T-helper 1 cell treated with Interleukin-12 subunit alpha and Interleukin-12 subunit beta and Interleukin-4 antibody, amounts not matched to agents 30 ng/mL and 1 ng/mL, for 36 hours (primary cell): ENCODE measurements around the gene AKIRIN1. TPM values are rescaled to one million over a fixed set of nuclear protein-coding genes. Genes with fewer than 3 reads are reported as not detected.
"Not testable (repeated sequence)": the region's sequence is repeated elsewhere in the genome, so short reads cannot be mapped to it uniquely, and the experiment has no call there.

ENCODE experiments used
- intact Hi-C: fragments of 100-400 bp; cut with micrococcal nuclease; formaldehyde crosslinking; loops from one replicate; pipeline ENCODE4 v1.15.1; 2024
- total RNA-seq: library from RNA; stranded (reverse); gene quantifications from 2 replicates; pipeline ENCODE4 v1.2.3, GENCODE V29; 2022

AKIRIN1 gene, protein sequence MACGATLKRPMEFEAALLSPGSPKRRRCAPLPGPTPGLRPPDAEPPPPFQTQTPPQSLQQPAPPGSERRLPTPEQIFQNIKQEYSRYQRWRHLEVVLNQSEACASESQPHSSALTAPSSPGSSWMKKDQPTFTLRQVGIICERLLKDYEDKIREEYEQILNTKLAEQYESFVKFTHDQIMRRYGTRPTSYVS
- 72.0 and 74.0 TPM in 2 replicates for total RNA-seq

DNA sequence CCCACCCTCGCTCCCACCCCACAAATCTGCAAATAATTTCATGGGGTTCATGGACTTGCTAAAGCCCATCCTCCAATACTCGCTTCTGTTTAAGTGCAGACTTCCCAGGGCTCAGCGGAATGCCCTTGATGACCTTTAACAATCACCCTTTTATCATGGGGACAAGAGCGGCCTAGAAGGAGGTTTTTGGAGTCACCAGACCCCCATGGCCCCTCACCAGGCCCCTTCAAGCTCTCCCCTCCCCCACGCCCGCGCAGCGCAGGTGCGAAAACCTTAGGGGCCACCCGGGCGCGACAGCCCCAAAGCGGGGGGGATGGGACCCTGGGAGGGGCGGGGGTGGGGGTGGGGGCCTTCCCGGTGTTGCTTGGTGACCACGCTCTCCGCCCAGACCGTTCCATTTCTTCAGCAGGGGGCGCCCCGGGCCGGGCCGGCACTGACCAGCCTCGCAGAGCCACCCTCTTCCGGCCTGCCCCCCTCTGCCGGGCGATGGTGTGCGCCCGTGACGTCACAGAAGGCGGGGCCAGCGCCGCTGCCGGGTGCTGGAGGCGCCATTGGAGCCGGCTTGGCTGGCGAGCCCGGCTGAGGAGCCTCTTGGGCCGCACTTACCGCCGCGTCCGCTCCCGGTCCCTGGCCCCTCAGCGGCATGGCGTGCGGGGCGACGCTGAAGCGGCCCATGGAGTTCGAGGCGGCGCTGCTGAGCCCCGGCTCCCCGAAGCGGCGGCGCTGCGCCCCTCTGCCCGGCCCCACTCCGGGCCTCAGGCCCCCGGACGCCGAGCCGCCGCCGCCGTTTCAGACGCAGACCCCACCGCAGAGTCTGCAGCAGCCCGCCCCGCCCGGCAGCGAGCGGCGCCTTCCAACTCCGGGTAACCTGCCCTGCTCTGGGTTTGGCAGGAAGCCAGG lies at the start of gene AKIRIN1:
TSS of gene AKIRIN1 (plus strand) at position 539 of the 900 bp plus-strand sequence. CDS start at position 644, 105 bp downstream.
- intact Hi-C loops, result loop anchor here (1.0 to 10.0 kb wide), 5 partner anchors 14 to 204 kb away; partner anchors contain the start of genes MYCBP, NDUFS5 and RRAGC

DNA sequence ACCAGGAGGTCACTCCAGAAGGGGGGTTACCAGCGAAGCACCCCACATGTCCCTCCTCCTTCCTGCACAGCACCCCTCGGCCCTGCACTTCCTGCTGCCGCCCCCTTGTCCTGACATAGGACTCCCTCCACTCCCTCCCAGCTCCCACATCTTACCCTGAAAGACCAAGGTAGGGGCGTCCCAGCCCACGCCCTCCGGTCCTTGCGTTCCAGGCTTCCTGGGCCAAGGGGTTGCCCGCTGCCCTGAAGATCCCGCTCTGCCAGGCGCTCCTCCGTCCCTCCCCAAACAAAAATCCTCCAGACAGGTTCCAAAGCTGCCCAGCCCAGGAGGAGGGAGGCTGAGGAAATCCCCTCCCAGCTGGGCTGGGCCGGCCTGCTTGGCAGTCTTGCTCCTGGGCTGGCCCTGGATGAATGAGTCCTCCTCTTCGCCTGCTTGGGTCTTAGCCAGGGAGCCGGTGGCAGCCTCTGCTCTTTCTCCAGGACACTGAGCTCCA lies 49.5 kb upstream of the AKIRIN1 start, which contains the start of gene RHBDL2:
TSS of gene RHBDL2 (minus strand) at position 304 of the 493 bp plus-strand sequence. CDS start 22,618 bp downstream, outside the sequence.
- intact Hi-C loops, result no loop called here

DNA sequence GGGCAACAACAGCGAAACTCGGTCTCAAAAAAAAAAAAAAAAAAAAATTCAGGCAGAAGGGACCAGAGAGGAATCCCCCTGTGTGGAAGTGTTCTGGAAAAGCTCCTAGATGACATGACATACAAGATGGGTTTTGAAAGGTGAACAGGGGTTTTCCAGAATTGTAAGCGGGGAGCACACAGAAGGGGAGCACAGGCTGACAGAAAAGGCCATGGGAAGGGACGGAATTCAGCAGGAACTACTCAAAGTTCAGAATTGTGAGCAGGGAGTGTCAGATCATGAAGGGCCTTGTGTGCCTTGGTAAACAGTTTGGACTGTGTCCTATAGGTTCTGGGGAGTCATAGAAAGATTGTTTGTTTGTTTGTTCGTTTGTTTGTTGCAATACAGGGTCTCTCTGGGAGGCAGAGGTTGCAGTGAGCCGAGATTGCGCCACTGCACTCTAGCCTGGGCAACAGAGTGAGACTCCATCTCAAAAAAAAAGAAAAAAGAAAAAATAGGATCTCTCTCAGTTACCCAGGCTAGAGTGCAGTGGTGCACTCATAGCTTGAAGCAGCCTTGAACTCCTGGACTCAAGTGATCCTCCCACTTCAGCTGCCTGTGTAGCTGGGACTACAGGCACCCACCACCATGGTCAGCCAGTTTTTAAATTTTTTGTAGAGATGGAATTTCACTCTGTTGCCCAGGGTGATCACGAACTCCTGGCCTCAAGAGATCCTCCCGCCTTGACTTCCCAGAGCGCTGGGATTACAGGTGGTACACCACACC lies 48.2 kb upstream of the AKIRIN1 start:
- intact Hi-C loops, result no loop called here

DNA sequence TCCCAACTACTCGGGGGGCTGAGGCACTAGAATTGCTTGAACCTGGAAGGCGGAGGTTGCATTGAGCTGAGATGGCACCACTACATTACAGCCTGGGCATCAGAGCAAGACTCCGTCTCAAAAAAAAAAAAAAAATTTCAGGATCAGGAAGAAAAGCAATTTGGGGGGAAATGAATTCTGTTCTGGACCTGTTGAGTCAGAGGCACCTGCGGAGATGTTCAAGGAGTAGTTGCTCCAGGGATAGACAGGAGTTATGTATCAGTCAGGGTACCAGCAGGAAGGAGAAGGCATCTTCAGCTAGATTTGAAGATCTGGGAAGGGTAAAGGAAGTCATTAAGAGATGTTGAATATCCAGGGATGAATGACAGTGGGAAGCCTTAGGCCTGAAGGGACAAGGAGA lies 46.5 kb upstream of the AKIRIN1 start:
- intact Hi-C loops, result no loop called here

DNA sequence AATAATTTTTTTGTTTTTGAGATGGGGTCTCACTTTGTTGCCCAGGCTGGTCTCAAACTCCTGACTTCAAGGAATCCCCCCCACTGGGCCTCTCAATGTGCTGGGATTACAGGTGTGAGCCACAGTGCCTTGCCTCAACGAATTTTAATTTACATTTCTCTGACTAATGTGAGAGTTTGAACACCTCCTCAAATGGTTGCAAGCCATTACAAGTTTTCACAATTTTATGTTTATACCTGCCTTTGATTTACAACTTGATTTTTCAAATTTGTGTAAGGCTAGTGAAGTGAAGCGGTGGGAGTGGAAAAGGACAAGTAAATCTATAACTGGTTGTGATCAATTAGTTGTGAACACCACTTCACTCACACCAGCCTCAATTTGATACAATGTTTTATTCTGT lies 40.5 kb upstream of the AKIRIN1 start:
- intact Hi-C loops, result no loop called here

DNA sequence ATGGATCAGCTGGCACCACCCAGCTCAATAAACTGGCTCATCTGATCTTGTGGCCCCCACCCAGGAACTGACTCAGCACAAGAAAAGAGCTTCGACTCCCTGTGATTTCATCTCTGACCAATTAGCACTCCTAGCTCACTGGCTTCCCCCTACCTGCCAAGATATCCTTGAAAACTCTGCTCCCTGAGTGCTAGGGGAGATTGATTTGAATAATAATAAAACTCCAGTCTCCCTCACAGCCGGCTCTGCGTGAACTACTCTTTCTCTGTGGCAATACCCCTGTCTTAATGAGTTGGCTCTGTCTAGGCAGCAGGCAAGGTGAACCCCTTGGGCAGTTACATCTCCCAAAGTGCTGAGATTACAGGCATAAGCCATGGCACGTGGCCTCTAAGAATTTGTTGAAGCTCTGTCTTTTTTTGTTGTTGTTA lies 37.6 kb upstream of the AKIRIN1 start:
- intact Hi-C loops, result no loop called here

DNA sequence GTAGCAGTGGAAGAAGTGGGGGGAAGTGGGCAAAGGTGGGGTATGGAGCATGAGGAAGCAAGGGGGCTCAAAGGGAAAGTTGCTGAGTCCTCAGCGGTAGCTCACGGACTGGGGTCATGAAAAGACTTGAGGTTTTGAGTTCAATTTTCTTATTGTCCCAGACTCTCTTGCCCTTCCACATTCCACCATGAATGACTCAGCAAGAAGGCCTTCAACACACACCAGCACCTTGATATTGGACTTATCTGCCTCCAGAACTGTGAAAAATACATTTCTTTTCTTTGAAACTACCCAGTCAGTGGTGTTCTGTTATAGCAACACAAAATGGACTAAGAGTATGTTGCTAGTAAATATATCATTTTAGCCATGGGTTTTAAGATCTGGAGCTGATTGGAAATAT lies 32.1 kb upstream of the AKIRIN1 start:
- intact Hi-C loops, result no loop called here

DNA sequence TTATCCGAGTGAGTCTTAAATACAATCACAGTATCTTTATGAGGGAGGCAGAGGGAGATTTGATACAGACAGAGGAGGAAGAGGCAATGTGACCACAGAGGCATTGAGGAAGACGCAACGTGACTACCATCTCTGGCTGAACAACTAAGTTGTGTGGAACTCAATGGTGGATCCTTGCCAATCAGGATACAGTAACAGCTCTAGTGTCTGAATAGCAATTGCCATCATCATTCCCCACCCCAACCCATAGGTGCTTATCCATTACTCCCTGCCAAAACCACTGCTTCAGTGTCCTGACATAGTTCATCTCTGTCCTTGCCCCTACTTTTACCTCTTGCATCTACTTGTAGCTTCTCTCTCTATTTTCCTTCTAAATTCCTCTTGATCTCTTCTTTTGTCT lies 29.0 kb upstream of the AKIRIN1 start:
- intact Hi-C loops, result no loop called here

DNA sequence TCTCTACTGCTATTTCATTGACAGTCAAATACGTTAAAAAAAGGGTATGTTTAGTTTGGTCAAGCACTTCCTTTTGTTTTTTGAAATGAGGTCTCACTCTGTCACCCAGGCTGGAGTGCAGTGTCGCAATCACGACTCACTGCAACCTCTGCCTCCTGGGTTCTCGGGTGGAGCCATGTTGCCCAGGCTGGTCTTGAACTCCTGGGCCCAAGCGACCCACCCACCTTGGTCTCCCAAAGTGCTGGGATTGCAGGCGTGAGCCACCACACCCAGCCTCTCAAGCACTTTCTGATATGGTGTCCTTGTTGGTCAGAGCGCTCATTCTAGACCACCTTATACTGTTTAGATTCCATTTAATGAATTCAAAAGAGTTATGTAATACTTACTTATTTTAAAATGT lies 28.5 kb upstream of the AKIRIN1 start:
- intact Hi-C loops, result no loop called here

DNA sequence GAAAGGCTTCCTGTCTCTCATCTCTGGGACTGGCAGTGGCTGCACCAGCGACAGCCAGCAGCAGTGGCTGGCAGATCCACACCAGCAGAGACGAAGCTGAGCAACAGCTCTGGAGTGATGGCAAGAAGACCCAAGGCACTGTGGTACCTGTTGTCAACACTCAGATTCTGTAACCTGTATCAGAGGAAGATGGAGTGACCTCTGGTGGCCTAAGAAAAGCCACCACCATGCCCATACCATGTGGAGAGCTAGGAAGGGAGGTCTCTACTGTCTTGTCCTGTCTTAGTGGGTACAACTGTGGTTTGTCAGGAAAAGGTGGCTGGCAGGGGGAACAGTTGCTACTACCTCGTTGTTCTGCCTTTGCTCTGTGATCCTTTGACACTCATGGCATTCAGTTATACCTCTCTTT lies 26.9 kb upstream of the AKIRIN1 start:
- intact Hi-C loops, result no loop called here

DNA sequence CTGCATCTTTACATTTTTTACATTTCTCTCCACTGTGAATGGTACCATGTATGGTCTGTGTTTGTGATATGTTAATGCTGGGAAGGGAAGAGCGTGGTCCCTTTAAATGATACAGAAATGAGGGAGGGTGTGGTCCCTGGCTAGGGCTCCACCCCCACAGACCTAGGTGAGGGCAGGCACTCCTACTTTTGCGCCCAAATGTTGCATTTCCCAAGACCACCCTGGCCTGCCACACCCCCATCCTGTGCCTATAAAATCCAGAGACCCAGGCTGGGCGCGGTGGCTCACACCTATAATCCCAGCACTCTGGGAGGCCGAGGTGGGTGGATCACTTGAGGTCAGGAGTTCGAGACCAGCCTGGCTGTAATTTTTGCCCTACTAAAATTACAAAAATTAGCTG lies 17.9 kb upstream of the AKIRIN1 start:
- intact Hi-C loops, result not testable (repeated sequence)

DNA sequence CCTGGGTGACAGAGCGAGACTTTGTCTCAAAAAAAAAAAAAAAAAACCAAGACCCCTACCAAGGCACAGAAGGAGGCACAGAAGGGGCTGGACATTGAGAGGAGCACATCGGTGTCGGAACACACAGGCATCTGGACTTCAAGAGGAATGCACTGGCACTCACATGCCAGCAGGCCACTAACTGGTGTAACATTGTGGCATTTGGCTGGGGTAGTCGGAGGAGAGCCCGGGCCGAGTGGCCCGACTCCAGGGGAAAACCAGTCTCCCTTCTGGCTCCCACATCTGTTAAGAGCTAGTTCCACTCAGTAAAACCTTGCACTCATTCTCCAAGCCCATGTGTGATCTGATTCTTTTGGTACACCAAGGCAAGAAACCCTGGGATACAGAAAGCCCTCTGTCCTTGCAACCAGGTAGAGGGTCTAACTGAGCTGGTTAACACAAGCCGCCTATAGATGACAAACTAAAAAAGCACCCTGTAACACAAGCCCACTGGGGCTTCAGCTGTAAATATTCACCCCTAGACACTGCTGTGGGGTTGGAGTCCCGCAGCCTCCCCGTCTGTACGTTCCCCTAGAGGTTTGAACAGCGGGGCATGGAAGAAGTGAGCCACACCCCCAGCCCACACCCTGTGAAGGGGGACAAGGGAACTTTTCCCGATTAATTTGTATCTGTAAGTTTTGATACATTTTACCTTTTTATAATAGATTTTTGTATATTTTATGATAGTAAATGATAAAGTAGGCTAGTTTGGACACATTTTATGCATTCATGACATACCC lies 17.2 kb upstream of the AKIRIN1 start:
- intact Hi-C loops, result no loop called here

DNA sequence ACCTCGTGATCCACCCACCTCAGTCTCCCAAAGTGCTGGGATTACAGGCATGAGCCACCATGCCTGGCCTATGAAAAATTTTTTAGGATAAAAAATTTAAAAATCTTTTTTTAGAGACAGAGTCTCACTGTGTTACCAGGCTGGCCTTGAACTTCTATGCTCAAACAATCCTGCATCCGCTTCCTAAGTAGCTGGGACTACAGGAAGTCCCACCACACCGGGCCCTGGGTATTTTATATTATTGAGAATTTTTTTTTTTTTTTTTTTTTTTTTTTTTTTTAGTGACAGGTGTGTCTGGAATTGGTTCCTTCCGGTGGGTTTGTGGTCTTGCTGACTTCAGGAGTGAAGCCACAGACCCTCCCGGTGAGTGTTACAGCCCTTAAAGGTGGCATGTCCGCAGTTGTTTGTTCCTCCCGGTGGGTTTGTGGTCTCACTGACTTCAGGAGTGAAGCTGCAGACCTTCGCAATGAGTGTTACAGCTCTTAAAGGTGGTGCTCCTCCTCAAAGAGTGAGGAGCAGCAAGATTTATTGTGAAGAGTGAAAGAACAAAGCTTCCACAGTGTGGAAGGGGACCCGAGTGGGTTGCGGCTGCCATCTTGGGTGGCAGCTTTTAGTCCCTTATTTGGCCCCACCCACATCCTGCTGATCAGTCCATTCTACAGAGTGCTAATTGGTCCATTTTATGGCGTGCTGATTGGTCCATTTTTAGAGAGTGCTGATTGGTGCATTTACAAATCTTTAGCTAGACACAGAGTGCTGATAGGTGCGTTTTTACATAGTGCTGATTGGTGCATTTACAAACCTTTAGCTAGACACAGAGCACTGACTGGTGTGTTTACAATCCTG lies 13.5 kb upstream of the AKIRIN1 start:
- intact Hi-C loops, result loop anchor here (1.0 kb wide), 3 partner anchors 13 to 104 kb away; partner anchors contain the start of genes MYCBP and NDUFS5

DNA sequence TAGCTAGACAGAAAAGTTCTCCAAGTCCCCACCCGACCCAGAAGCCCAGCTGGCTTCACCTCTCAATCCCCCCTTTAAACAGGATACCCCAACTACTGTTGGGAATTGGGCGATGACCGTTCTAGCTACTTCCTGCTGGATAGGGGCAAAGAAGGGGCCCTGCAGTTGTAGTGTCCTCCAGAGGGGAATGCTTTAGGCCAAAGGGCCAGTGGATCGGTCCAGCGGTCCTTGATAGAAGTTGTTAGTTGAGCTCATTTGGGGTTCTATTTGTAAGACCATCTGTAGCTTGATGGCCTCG lies 12.9 kb upstream of the AKIRIN1 start:
- intact Hi-C loops, result loop anchor here (1.0 kb wide), 1 partner anchor 105 kb away; the partner anchor contains the start of gene MYCBP

DNA sequence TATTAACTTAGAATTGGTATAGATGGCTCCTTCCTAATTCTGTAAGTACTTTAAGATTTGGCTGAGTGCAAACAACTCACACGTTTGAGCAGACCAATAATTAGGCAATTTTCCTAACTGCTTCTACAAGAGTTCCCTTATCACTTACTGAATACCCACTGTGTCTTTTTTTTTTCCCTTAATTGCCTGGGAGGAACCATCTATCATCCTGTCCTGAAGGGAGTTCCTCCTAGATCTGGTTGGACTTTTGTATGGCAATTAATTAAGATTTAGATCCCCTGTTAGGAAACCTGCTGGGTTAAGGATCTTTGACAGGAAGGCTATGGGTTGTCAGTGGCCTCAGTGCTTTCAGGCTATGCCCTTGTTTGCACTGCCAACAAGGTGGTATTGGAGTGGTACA lies 11.7 kb upstream of the AKIRIN1 start:
- intact Hi-C loops, result not testable (repeated sequence)

DNA sequence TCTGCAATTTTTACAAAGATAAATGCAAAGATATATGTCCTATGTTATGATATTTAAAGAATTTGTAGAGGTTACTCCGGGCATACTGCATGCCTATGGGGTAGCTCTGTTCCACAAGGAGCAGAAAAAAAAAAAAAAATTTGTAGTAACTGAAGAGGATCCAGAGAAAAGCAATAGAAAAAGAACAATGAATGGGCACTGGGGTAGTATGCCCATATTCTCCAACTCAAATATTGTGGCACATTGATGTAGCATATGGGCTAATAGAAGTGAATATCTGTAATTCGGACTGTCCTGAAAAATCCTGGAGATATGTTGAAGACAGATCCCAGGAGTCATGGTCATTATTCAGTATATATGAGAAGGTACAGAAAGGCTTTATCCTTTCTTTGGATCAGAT lies 1.1 kb upstream of the AKIRIN1 start:
- intact Hi-C loops, result loop anchor here (1.0 to 10.0 kb wide), 2 partner anchors 13 to 205 kb away; no protein-coding TSS in a partner anchor

DNA sequence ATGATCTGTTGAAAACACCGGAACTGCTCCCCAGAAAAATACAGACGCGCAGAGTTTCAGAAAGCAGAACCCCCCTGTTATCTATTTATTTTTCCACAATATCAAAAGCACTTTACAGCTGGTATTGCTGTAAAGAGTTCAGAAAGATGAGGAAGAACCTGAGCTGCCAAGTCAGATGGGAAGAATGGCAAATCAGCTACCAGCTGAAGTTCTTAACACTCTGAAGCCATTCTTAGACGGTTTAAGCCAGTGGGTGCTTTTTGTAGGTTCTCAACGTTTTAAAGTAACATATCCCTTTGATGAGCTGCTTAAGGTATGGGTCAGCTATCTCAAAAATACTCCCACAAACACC lies 714 bp upstream of the AKIRIN1 start:
- intact Hi-C loops, result loop anchor here (1.0 to 10.0 kb wide), 2 partner anchors 13 to 204 kb away; no protein-coding TSS in a partner anchor

DNA sequence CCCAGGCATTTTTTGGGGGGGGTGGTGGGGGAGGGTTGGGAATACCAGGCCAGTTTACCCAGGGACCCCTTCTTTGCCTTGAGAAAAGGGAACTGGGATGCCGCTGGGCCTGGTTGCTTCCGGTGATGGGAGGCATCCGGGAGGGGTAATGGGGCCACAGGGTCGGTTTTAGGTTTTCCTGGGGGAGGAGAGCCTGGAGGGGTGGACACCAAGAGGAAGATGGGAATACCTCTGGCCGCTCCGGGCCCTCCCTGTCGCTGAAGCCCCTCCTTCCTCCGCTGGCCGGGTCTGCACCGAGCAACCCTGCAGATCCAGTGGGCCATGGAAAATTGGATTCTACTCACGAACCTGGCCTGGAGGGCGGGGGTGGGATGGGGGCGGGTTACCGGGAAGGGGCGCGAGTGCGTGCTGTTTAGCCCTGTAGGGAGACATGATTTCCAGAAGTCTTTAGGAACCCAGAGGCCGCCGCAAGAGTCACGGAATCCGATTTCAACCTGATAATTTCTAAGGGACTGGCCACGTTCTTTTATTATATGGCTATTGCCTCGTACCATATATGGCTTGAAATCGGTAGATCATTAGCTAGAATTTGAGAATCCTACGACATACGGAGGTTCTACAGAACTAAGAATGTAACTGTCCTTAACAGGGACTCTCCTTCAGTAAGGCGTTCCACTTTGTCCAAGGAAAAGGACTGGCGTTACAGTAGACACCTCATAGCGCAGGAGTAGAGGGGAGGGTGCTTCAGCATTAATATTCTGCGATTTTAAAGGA lies 749 bp downstream of the AKIRIN1 start:
- intact Hi-C loops, result loop anchor here (1.0 to 10.0 kb wide), 4 partner anchors 34 to 203 kb away; partner anchors contain the start of genes MYCBP, NDUFS5 and RRAGC
